HL-60 (cell line): ENCODE results near the gene ST6GALNAC4.

Experiments
- GABPA ChIP-seq: IDR thresholded peaks from 2 replicates; pipeline ENCODE4 v1.6.1; 2012; ENCODE audit warnings: low read depth
- POLR2AphosphoS5 ChIP-seq: IDR thresholded peaks from 2 replicates; pipeline ENCODE4 v1.6.1; 2012; ENCODE audit warnings: low read depth
- SPI1 ChIP-seq: IDR thresholded peaks from 2 replicates; pipeline ENCODE4 v1.6.1; 2012; ENCODE audit warnings: low read depth, mild to moderate bottlenecking, borderline replicate concordance
- TF ChIP-seq, protein P1 (sequence below): IDR thresholded peaks from one replicate; pipeline ENCODE4 v1.5.1; 2011; ENCODE audit warnings: low read length, control low read depth, inconsistent platforms; ENCODE audit not compliant: insufficient read depth
- TF ChIP-seq, protein P2 (sequence below): IDR thresholded peaks from 2 replicates; pipeline ENCODE4 v1.6.1; 2012; ENCODE audit warnings: low read depth; ENCODE audit not compliant: insufficient replicate concordance

DNA sequence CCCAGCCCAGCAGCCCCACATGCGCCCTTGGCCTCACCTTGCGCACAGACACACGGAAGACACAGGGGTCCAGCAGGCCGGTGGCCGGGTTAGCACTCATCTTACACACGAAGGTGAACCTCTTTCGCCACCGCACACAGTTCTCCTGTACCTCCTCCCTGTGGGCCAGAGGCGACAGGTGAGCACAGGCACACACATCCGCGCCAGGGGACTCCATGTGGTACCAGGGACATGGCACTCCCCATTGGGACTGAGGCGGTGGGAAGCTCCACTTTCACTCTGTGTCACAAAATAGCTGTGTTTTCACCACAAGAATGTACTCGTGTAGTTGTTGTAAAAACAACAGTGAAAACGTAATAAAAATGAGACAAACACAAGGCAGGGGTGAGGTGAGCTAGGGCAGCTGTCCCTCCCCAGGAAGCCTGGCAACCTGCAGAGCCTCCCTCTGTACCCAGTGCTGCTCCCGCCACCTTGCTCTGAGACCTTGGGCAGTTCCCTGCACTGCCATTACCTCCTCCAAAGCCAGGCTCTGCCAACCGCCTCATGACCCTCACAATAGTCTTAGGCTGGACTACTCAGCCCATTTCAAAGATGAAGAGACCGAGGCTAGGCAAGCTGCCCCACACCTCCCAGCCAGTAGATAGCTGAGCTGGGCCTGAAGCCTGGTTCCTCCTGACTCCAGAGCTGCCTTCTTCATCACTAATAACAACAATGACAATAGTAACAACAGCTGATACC is 37.1 kb upstream of the ST6GALNAC4 start:
- TF ChIP-seq, protein P1, sequence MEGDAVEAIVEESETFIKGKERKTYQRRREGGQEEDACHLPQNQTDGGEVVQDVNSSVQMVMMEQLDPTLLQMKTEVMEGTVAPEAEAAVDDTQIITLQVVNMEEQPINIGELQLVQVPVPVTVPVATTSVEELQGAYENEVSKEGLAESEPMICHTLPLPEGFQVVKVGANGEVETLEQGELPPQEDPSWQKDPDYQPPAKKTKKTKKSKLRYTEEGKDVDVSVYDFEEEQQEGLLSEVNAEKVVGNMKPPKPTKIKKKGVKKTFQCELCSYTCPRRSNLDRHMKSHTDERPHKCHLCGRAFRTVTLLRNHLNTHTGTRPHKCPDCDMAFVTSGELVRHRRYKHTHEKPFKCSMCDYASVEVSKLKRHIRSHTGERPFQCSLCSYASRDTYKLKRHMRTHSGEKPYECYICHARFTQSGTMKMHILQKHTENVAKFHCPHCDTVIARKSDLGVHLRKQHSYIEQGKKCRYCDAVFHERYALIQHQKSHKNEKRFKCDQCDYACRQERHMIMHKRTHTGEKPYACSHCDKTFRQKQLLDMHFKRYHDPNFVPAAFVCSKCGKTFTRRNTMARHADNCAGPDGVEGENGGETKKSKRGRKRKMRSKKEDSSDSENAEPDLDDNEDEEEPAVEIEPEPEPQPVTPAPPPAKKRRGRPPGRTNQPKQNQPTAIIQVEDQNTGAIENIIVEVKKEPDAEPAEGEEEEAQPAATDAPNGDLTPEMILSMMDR, result no peak
- TF ChIP-seq SPI1 (no peak), POLR2AphosphoS5 (no peak), GABPA (no peak)
- TF ChIP-seq, protein P2, sequence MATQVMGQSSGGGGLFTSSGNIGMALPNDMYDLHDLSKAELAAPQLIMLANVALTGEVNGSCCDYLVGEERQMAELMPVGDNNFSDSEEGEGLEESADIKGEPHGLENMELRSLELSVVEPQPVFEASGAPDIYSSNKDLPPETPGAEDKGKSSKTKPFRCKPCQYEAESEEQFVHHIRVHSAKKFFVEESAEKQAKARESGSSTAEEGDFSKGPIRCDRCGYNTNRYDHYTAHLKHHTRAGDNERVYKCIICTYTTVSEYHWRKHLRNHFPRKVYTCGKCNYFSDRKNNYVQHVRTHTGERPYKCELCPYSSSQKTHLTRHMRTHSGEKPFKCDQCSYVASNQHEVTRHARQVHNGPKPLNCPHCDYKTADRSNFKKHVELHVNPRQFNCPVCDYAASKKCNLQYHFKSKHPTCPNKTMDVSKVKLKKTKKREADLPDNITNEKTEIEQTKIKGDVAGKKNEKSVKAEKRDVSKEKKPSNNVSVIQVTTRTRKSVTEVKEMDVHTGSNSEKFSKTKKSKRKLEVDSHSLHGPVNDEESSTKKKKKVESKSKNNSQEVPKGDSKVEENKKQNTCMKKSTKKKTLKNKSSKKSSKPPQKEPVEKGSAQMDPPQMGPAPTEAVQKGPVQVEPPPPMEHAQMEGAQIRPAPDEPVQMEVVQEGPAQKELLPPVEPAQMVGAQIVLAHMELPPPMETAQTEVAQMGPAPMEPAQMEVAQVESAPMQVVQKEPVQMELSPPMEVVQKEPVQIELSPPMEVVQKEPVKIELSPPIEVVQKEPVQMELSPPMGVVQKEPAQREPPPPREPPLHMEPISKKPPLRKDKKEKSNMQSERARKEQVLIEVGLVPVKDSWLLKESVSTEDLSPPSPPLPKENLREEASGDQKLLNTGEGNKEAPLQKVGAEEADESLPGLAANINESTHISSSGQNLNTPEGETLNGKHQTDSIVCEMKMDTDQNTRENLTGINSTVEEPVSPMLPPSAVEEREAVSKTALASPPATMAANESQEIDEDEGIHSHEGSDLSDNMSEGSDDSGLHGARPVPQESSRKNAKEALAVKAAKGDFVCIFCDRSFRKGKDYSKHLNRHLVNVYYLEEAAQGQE, result no peak
